GM19395 (cell line): Measurements from ENCODE around the gene SHISA8.

Experiments used
- ATAC-seq: cut with Tn5 transposase; IDR thresholded peaks from one replicate; pipeline ENCODE4 v1.9.1; 2021; ENCODE audit warnings: mild to moderate bottlenecking, moderate library complexity; ENCODE audit not compliant: unreplicated experiment

The SHISA8 gene

GRCh38 chr22:41862530-41863266 lies 52.2 kb downstream of the SHISA8 start:
- ATAC-seq = peak; percentile 72

GRCh38 chr22:41862160-41862529 lies 52.7 kb downstream of the SHISA8 start:
- peak; percentile 51 for ATAC-seq
